Measurements from ENCODE around the gene WNT9A.

DNA sequence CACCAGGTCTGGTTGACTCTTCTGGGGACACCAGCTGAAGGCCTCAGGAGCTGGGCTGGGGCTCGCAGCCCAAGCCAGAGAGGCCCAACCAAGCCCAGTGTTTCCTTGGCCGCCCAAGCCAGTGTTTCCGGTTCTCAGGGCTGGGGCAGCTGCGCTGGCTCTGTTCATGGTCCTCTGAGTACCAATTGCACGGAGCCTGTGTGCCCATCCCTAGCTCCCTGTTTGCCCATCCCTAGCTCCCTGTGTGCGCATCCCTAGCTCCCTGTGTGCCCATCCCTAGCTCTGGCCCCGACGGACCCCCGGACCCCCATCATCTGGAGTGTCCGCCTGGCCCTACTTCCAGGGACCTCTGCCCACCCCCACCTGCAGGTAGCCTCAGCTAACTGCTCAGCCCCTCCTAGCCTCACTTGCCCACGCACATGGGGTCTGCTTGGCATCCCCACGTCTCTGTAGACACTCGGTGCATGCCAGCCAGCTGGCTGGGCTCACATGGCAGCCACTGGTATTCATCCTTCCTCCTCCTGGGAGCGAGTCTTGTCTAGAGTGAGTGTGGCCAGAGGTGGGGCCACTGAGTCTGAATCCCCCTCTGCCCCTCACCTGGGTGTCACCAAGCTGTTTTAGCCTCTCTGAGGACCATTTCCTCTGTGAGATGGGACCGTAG lies 64.0 kb downstream of the WNT9A start:
- TF ChIP-seq GATA3 (IDR thresholded peaks at IDR 0.05; ENCODE audit: low read depth, low read length) (no peak), GATA2 (IDR thresholded peaks at IDR 0.05; ENCODE audit: low read depth, low read length) (no peak)

All from SH-SY5Y (cell line).